HuH-7 (cell line): ENCODE data around the gene PTX4.

Source experiments
- DNase-seq: peaks from one replicate; pipeline ENCODE4 v3.0.0; 2011; ENCODE audit warnings: low spot score

Gene PTX4

DNA sequence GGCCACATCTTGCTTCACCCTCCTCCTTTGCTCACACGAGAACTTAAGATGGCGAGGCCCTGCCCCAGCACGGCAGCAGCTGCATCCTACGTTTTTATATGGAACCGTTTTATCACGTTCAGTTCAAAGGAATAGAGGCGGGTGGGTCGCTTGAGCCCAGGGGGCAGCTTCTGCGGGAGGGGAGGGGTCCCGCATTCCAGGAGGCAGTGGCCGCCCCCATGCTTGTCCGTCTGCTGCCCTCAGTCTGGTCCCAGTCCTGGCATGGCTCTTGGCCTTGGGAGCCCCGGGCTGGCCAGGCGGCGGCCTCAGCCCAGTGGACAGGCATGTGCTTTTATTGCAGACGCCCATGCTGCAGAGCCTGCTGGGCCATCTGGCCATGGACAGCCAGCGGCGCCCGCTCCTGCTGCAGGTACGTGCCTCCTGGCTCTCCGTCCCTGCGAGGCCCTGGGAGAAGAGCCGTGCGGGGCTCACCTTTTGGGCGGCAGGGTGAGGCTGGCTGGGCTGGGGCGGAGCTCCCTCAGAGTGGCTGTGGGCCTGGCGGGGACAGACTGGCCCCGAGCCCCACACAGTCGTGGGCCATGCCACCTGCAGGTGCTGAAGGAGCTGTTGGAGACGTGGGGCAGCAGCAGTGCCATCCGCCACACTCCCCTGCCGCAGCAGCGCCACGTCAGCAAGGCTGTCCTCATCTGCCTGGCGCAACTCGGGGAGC, 11.2 kb upstream of the PTX4 start:
- DNase-seq = no peak

- no peak for DNase-seq
Measured at GRCh38 chr16:1498899-1499676, 10.3 kb upstream of the PTX4 start.

DNA sequence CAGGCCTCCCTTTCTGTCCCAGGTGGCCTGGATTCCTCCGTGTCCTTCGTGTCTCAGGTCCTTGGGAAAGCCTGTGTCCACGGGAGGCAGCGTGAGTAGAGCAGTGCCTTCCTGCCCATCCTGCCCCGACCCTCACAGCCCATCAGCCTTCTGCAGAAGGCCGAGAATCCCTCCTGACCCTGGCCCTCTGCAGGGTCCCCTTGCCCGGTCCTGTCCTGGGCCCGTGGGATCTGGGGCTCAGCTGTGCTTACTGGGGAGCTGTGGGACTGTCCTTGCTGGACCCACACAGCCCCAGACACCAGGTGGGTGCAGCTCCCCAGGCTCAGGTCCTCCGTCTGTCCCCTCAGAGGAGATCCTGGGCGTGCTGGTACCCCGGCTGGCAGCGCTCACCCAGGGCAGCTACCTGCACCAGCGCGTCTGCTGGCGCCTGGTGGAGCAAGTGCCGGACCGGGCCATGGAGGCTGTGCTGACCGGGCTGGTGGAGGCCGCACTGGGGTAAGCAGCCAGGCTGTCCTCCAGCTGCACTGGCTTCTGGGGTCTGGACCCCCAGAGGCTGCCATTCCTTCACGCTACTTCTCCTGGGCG, 8.4 kb upstream of the PTX4 start:
- DNase-seq = no peak

DNA sequence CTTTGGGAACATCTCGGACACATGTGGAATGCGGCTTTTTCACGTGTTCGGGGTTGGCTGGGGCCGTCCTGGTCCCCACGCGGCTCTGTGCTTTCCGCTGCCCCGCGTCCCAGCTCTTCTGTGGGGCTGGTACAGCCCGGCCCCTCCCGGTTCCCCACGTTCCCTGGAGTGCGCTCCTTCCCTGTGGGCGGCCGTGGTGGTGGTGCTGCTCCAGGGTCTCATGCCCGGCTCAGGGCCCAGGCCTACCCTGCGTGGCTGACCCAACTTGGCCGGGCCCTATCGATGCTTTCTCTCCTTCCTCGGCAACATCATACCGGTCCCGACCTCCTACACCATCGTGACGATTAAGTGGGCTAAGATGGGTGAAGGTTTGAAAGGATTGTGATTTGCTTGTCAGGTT, 7.7 kb upstream of the PTX4 start:
- DNase-seq = no peak

- DNase-seq = no peak
Measured at GRCh38 chr16:1495889-1496262, 7.1 kb upstream of the PTX4 start.

GRCh38 chr16:1495211-1495888, 6.6 kb upstream of the PTX4 start:
- DNase-seq = no peak

GRCh38 chr16:1494711-1495110, 6.0 kb upstream of the PTX4 start:
- DNase-seq = no peak

GRCh38 chr16:1494129-1494640, 5.4 kb upstream of the PTX4 start:
- DNase-seq = peak; percentile 62

GRCh38 chr16:1493746-1494094, 5.0 kb upstream of the PTX4 start:
- DNase-seq = no peak

- peak; percentile 83 for DNase-seq
Measured at GRCh38 chr16:1492923-1493745, 4.4 kb upstream of the PTX4 start, which contains the start of gene TELO2. TSS of gene TELO2 (plus strand) at chr16:1493360. CDS start at chr16:1494282, 922 bp downstream.

- DNase-seq = no peak
Measured at GRCh38 chr16:1492082-1492922, 3.6 kb upstream of the PTX4 start.

- no peak for DNase-seq
Measured at GRCh38 chr16:1491327-1491726, 2.6 kb upstream of the PTX4 start.

DNA sequence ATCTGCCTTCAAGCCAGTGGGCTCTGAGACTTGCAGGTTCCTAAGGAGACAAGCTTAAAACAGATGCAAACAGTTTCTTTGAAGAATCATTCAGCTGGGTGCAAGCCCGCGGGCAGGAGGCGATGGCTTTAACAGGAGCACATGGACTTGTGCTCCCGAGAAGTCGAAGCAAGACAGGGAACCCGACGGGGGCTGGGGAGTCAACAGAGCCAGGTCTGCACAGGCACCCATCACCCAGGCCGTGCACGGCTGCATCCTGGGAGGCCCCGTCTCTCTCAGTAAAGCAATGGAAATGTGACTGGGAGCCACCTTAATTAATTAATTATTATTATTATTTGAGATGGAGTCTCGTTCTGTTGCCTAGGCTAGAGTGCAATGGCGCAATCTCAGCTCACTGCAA, 333 bp upstream of the PTX4 start:
- no peak for DNase-seq

GRCh38 chr16:1488054-1488601, 616 bp downstream of the PTX4 start:
- no peak for DNase-seq

- no peak for DNase-seq
Measured at GRCh38 chr16:1487395-1488053, 1.2 kb downstream of the PTX4 start.

DNA sequence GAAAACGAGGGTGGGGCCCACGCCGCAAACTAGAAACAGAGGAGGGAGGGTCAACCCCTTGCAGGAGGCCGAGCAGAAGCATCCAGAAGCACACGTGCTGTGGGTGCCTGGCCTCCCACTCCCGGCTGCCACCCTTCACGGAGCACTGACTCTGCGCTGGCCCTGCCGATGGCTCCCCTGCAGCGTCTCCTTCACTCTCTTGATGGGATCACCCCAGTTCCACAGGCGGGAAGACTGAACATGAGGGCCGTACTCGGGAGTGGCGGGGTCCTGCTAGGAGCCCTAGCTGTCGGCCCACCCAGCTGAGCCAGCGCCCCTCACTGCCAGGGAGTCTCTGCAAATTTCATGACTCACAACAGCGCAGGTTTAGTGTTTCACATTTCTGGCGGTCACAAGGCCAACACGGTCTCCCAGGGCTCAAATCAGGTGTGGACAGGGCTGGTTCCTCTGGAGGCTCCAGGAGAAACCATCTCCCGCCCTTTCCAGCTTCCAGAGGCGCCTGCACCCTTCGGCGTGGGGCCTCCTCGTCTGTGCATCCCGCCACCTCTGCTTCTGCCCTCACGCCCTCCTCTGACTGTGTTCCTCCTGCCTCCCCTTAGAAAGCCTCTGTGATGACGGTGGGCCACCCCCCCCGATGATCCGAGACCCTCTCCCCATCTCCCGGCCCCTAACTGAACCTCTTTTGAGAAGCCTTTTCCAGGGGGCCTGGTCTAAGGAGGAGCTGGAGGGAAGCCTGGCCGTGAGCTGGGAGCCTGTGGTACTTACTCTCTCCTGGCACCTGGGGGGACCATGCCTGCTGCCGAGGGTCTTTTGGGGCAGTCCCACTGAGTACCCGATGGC, 2.0 kb downstream of the PTX4 start:
- no peak for DNase-seq

GRCh38 chr16:1485847-1486496, 2.8 kb downstream of the PTX4 start:
- no peak for DNase-seq
